ENCODE data around the gene CALM3. TPM values are rescaled to one million over a fixed set of nuclear protein-coding genes. Genes with fewer than 3 reads are reported as not detected.

CALM3 gene
- total RNA-seq, 4 donors from 2014 or later = 54.6 to 72.8 (median 63.1) TPM

DNA sequence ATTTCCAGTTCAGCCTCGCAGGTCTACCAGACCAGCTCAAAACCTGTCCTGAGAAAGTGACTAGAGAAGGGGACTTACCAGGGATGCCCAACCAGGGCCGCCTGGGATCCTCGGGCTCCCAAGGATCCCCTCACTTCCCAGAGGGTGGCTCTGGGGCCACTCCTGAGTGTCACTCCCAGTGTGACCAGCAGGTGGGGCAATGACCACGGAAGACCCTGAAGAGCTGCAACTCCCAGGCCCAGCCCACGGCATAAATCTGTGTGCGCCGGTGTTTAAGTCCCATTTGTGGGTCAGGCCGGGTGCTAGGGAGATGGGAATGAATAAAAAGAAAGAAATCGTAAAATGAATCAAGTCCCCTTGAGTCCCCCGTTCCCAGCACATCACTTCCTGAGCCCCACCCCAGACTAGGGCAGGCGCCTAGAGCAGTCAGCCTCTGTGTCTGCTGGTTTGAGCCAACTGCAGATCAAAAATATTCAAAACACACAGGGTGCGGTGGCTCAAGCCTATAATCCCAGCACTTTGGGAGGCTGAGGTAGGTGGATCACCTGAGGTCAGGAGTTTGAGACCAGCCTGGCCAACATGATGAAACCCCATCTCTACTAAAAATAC, 13.1 kb downstream of the CALM3 start:
- WGBS, 2 donors = 6% methylated on average over 12 of the region's 12 CpGs
- DNase-seq (ENCODE audit: low spot score in 2 of 2) = peak; percentile 73 to 96
- no peak for TF ChIP-seq POLR2A (IDR thresholded peaks at IDR 0.05)
- TF ChIP-seq, protein P1, sequence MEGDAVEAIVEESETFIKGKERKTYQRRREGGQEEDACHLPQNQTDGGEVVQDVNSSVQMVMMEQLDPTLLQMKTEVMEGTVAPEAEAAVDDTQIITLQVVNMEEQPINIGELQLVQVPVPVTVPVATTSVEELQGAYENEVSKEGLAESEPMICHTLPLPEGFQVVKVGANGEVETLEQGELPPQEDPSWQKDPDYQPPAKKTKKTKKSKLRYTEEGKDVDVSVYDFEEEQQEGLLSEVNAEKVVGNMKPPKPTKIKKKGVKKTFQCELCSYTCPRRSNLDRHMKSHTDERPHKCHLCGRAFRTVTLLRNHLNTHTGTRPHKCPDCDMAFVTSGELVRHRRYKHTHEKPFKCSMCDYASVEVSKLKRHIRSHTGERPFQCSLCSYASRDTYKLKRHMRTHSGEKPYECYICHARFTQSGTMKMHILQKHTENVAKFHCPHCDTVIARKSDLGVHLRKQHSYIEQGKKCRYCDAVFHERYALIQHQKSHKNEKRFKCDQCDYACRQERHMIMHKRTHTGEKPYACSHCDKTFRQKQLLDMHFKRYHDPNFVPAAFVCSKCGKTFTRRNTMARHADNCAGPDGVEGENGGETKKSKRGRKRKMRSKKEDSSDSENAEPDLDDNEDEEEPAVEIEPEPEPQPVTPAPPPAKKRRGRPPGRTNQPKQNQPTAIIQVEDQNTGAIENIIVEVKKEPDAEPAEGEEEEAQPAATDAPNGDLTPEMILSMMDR (IDR thresholded peaks at IDR 0.05) = peak in 2 of 3 donors; percentile 11 to 81
- intact Hi-C loops (cut with DNase I; ENCODE audit: low total_unique reads) = loop anchor here (10.0 kb wide), 1 partner anchor 51 kb away; the partner anchor contains the start of gene DACT3
- H3K4me3 ChIP-seq (ENCODE audit: low read depth, poor library complexity, severe bottlenecking) = no peak overlapping the region

DNA sequence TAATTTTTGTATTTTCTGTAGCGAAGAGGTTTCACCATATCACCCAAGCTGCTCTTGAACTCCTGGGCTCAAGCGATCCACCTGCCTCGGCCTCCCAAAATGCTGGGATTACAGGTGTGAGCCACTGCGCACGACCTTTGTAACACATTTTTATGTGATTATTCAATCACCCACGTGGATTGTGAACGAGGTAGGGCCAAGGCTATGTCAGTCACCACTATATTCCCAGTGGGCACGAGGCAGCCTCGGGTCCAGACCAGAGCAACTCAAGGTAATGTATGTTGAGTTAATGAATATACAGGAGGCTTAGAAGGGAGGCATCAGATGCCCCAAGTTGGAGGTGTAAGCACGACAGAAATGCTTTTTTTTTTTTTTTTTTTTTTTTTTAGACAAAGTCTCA, 14.8 kb downstream of the CALM3 start:
- TF ChIP-seq, protein P1 (IDR thresholded peaks at IDR 0.05) = no peak
- no peak for TF ChIP-seq POLR2A (IDR thresholded peaks at IDR 0.05)
- H3K4me3 ChIP-seq (ENCODE audit: low read depth, poor library complexity, severe bottlenecking) = no peak overlapping the region
- intact Hi-C loops (cut with DNase I; ENCODE audit: low total_unique reads) = loop anchor here (10.0 kb wide), 1 partner anchor 49 kb away; the partner anchor contains the start of gene DACT3
- 79 to 88% methylated on average over 10 of the region's 10 CpGs for WGBS, 2 donors
- no peak for DNase-seq (ENCODE audit: low spot score in 2 of 2)

DNA sequence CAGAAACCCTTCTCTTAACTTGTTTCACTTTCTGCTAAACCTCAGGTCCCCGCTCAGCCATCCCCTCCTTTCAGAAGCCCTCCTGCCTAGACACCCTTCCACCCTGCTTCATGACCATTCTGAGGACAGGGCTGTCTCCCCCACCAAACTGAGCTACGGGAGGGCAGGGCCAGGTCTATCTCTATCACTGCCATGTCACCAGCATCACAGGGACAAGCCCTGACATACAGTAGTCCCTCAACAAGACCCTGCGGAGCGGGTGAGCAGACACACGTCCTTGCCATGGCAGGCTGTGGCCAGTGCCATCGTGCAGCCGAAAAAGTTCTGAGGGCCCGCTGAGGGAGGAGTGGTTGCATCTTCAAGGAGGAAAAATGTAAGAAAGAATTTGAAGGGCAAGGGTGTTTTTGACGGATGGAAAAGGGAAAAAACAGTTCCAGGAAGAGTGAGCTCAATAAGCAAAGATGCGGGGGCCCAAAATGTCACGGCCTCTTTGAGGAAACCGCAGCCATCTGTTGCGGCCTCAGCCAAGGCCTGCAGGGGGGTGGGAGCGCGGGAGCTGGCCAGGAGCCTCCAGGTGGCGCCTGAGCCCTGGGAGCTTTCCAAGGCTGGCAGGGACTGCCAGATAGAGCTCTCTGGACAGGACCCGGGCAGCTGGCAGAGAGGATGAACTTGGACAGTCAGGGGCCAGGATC, 15.6 kb downstream of the CALM3 start:
- no peak for DNase-seq (ENCODE audit: low spot score in 2 of 2)
- intact Hi-C loops (cut with DNase I; ENCODE audit: low total_unique reads) = loop anchor here (10.0 kb wide), 1 partner anchor 48 kb away; the partner anchor contains the start of gene DACT3
- WGBS, 2 donors = 23 to 24% methylated on average over 17 of the region's 17 CpGs
- H3K4me3 ChIP-seq (ENCODE audit: low read depth, poor library complexity, severe bottlenecking) = no peak overlapping the region
- no peak for TF ChIP-seq POLR2A (IDR thresholded peaks at IDR 0.05)
- TF ChIP-seq, protein P1 (IDR thresholded peaks at IDR 0.05) = no peak

DNA sequence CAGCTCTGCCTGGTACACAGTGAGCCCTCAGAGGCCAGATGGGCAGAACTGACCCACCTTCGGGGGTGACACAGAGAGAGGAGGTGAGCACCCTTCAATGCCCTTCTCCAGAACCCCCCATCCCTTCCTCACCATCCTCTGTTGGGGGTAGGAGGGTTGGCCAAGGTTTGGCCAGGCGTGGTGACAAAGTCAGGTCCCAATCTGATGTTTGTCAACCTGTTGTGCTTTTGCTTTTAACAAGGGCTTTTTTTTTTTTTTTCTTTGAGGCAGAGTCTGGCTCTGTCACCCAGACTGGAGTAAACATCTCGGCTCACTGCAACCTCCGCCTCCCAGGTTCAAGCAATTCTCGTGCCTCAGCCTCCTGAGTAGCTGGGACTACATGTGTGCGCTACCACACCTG, 16.5 kb downstream of the CALM3 start:
- WGBS, 2 donors = 79 to 83% methylated on average over 6 of the region's 6 CpGs
- H3K4me3 ChIP-seq (ENCODE audit: low read depth, poor library complexity, severe bottlenecking) = no peak overlapping the region
- intact Hi-C loops (cut with DNase I; ENCODE audit: low total_unique reads) = loop anchor here (10.0 kb wide), 1 partner anchor 47 kb away; the partner anchor contains the start of gene DACT3
- DNase-seq (ENCODE audit: low spot score in 2 of 2) = no peak
- TF ChIP-seq, protein P1 (IDR thresholded peaks at IDR 0.05) = no peak
- no peak for TF ChIP-seq POLR2A (IDR thresholded peaks at IDR 0.05)

DNA sequence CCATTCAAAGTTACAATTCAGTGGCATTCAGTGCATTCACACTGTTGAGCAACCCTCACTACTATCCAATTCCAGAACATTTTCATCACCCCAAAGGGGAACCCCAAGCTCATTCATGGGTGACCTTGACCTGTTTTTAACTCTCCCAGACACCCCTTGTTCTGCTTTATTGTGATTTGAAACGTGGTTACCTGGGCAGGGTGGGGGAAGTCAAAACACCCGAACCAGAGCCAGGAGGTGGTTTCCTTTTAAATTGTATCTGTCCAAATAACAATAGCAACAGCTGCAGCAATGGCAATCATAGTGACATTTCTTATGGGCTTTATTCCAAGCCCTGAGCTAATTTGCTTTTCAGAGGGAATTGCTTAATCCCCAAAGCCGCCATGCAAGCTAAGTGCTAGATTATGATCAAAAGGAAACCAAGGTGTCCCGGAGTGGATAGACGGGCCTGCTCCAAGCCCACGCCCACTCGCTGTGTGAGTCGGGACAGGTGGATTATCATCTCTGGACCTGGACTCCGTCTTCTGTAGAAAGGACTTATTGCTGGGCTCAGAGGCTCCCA, 17.6 kb downstream of the CALM3 start:
- 18 to 35% methylated on average over 9 of the region's 9 CpGs for WGBS, 2 donors
- H3K4me3 ChIP-seq (ENCODE audit: low read depth, poor library complexity, severe bottlenecking) = no peak overlapping the region
- intact Hi-C loops (cut with DNase I; ENCODE audit: low total_unique reads) = loop anchor here (10.0 kb wide), 1 partner anchor 46 kb away; the partner anchor contains the start of gene DACT3
- TF ChIP-seq POLR2A (IDR thresholded peaks at IDR 0.05) = no peak
- TF ChIP-seq, protein P1 (IDR thresholded peaks at IDR 0.05) = no peak
- DNase-seq (ENCODE audit: low spot score in 2 of 2) = no peak
